PC-3 (cell line): ENCODE results near the gene CUL3. TPM values are rescaled to one million over a fixed set of nuclear protein-coding genes. Genes with fewer than 3 reads are reported as not detected.
A peak's percentile ranks its signal among the peaks of the same experiment; 100 is the strongest.
"Not testable (repeated sequence)": the region's sequence is repeated elsewhere in the genome, so short reads cannot be mapped to it uniquely, and the experiment has no call there.

Experiments used
- ATAC-seq: fragments of 200-7000 bp; cut with Tn5 transposase; 2 replicates; pipeline ENCODE4 v1.9.1; 2020; ENCODE audit warnings: mild to moderate bottlenecking, moderate library complexity
- BruUV-seq: library from RNA; stranded (reverse); fragments of 400-500 nt; replicated peaks from 2 replicates; lab custom pipeline; 2021; lab: Mats Ljungman, UMichigan
- CTCF ChIA-PET: fragments of 300-600 bp; sonication (Branson Sonifier 250); formaldehyde crosslinking; loops from one replicate; lab custom pipeline; 2022; ENCODE audit warnings: antibody characterized with exemption; lab: Charles Lee
- POLR2A ChIA-PET: fragments of 300-600 bp; sonication (Branson Sonifier 250); formaldehyde crosslinking; loops from one replicate; lab custom pipeline; 2022; ENCODE audit warnings: antibody characterized with exemption; ENCODE audit not compliant: unreplicated experiment; lab: Charles Lee
- DNase-seq: peaks from one replicate; pipeline ENCODE4 v3.0.0-alpha.2; 2015
- H2AFZ ChIP-seq: fragments of 300-600 bp; sonication (generic); 2 replicates; pipeline ENCODE4 v1.6.0; 2016; ENCODE audit warnings: antibody characterized with exemption, low read length
- H3F3A ChIP-seq: fragments of 300-600 bp; sonication (generic); one replicate; pipeline ENCODE4 v1.6.0; 2017; ENCODE audit warnings: antibody characterized with exemption, low read length, control low read depth, mild to moderate bottlenecking; ENCODE audit not compliant: unreplicated experiment
- H3K27ac ChIP-seq: fragments of 300-600 bp; sonication (generic); 2 replicates; pipeline ENCODE4 v1.5.1; 2016; ENCODE audit warnings: mild to moderate bottlenecking, low read length
- H3K27me3 ChIP-seq: fragments of 300-600 bp; sonication (generic); 2 replicates; pipeline ENCODE4 v1.6.1; 2016; ENCODE audit warnings: low read length, mixed read lengths
- H3K36me3 ChIP-seq: fragments of 300-600 bp; sonication (generic); 2 replicates; pipeline ENCODE4 v1.6.1; 2016; ENCODE audit warnings: low read depth, mixed run types, low read length, mixed read lengths
- H3K4me1 ChIP-seq: fragments of 300-600 bp; sonication (generic); 2 replicates; pipeline ENCODE4 v1.5.1; 2016; ENCODE audit warnings: low read length; ENCODE audit not compliant: insufficient read depth
- H3K4me2 ChIP-seq: fragments of 300-600 bp; sonication (generic); 2 replicates; pipeline ENCODE4 v1.6.0; 2016; ENCODE audit warnings: low read length
- H3K4me3 ChIP-seq: fragments of 300-600 bp; sonication (generic); 2 replicates; pipeline ENCODE4 v1.5.1; 2016; ENCODE audit warnings: mild to moderate bottlenecking, low read length, mixed read lengths
- H3K79me2 ChIP-seq: fragments of 300-600 bp; sonication (generic); 2 replicates; pipeline ENCODE4 v1.6.1; 2017; ENCODE audit warnings: low read length, mixed read lengths
- H3K9ac ChIP-seq: fragments of 300-600 bp; sonication (generic); 2 replicates; pipeline ENCODE4 v1.6.0; 2016; ENCODE audit warnings: mild to moderate bottlenecking, low read length
- H3K9me2 ChIP-seq: fragments of 300-600 bp; sonication (generic); replicated peaks from 2 replicates; pipeline ENCODE4 v1.6.1; 2016; ENCODE audit warnings: mixed run types, low read length, mixed read lengths
- H3K9me3 ChIP-seq: fragments of 300-600 bp; sonication (generic); 2 replicates; pipeline ENCODE4 v1.6.1; 2016; ENCODE audit warnings: low read length, mixed read lengths
- H4K20me1 ChIP-seq: fragments of 300-600 bp; sonication (generic); 2 replicates; pipeline ENCODE4 v1.6.1; 2016; ENCODE audit warnings: low read length, mixed read lengths
- CTCF ChIP-seq: fragments of 300-600 bp; sonication (generic); conservative IDR thresholded peaks from 2 replicates; pipeline ENCODE4 v1.5.1; 2017; ENCODE audit warnings: antibody characterized with exemption, low read depth, mild to moderate bottlenecking, low read length
- EZH2 ChIP-seq: fragments of 300-600 bp; sonication (generic); IDR thresholded peaks from one replicate; pipeline ENCODE4 v1.6.1; 2017; ENCODE audit warnings: antibody characterized with exemption, mild to moderate bottlenecking, low read length; ENCODE audit not compliant: unreplicated experiment
- EZH2phosphoT487 ChIP-seq: fragments of 300-600 bp; sonication (generic); IDR thresholded peaks from 2 replicates; pipeline ENCODE4 v1.6.1; 2018; ENCODE audit warnings: mild to moderate bottlenecking, antibody characterized with exemption, low read length, borderline replicate concordance
- intact Hi-C: fragments of 100-400 bp; cut with micrococcal nuclease; formaldehyde crosslinking; loops from 2 replicates; pipeline ENCODE4 v1.9.0; 2023
- total RNA-seq: library from RNA; depleted of rRNA; stranded (reverse); fragments of >200 nt; gene quantifications from 2 replicates; pipeline ENCODE4 v1.2.3, GENCODE V29; 2014

CUL3 gene
- total RNA-seq, 1 experiment from 2014 or later, result 50.4 TPM

GRCh38 chr2:224602778-224603375 is 17.7 kb upstream of the CUL3 start:
- peaks cover 18% of the 10 kb centered on the region for H3K4me1 ChIP-seq
- ATAC-seq, H3K4me3 ChIP-seq, H2AFZ ChIP-seq, H3K4me2 ChIP-seq, H3F3A ChIP-seq, H3K9me3 ChIP-seq, H3K9ac ChIP-seq, DNase-seq, H3K9me2 ChIP-seq, CTCF ChIA-PET, intact Hi-C loops, BruUV-seq, POLR2A ChIA-PET, H3K27ac ChIP-seq, H3K36me3 ChIP-seq, H3K27me3 ChIP-seq, H4K20me1 ChIP-seq, H3K79me2 ChIP-seq: not testable (repeated sequence)

- H3K9me3 ChIP-seq, result no peaks in the 10 kb centered on the region
- H4K20me1 ChIP-seq, result no peaks in the 10 kb centered on the region
- no peaks in the 10 kb centered on the region for H3K9me2 ChIP-seq
- BruUV-seq, result no TSS peak
- no peak overlapping the region for H3K9ac ChIP-seq
- TF ChIP-seq EZH2phosphoT487 (no peak), CTCF (no peak), EZH2 (no peak)
- H3F3A ChIP-seq, result no peaks in the 10 kb centered on the region
- H2AFZ ChIP-seq, result no peak overlapping the region
- H3K27ac ChIP-seq, result no peak overlapping the region
- CTCF ChIA-PET, result no interaction called here
- POLR2A ChIA-PET, result no interaction called here
- no peaks in the 10 kb centered on the region for H3K79me2 ChIP-seq
- H3K36me3 ChIP-seq, result no peaks in the 10 kb centered on the region
- intact Hi-C loops, result no loop called here
- ATAC-seq (no peak), DNase-seq (no peak)
- no peak overlapping the region for H3K4me2 ChIP-seq
- H3K27me3 ChIP-seq, result no peaks in the 10 kb centered on the region
- no peak overlapping the region for H3K4me3 ChIP-seq
- peaks cover 15% of the 10 kb centered on the region for H3K4me1 ChIP-seq
Measured at GRCh38 chr2:224601923-224602322, 16.8 kb upstream of the CUL3 start.

GRCh38 chr2:224598678-224599077 is 13.5 kb upstream of the CUL3 start:
- Histone ChIP-seq H3K36me3 (no peaks in the 10 kb centered on the region), H3K4me3 (no peak overlapping the region), H3K27ac (no peak overlapping the region), H4K20me1 (no peaks in the 10 kb centered on the region), H3K79me2 (no peaks in the 10 kb centered on the region), H3K9me3 (no peaks in the 10 kb centered on the region), H3K9me2 (no peaks in the 10 kb centered on the region), H3K4me1 (peaks cover 15% of the 10 kb centered on the region), H3K4me2 (peak overlapping the region; percentile 11), H3F3A (no peaks in the 10 kb centered on the region), H3K27me3 (no peaks in the 10 kb centered on the region), H3K9ac (no peak overlapping the region), H2AFZ (no peak overlapping the region)
- ATAC-seq, result peak; percentile 50
- POLR2A ChIA-PET, result interaction anchor here (1.5 kb wide), 1 partner anchor 13 kb away, joined by 4 read pairs; no protein-coding TSS in a partner anchor
- no peak for TF ChIP-seq CTCF
- no peak for TF ChIP-seq EZH2phosphoT487
- no peak for TF ChIP-seq EZH2
- DNase-seq, result peak; percentile 69
- CTCF ChIA-PET, result no interaction called here
- no TSS peak for BruUV-seq
- intact Hi-C loops, result no loop called here
